Heart right ventricle (tissue), 16 donors: ENCODE measurements around the gene PLA2G7. TPM values are rescaled to one million over a fixed set of nuclear protein-coding genes. Genes with fewer than 3 reads are reported as not detected.

Experiments used
- ATAC-seq, 8 donors: fragments of 200-7000 bp; cut with Tn5 transposase; one replicate each; pipeline ENCODE4 v1.9.1; 2020; ENCODE audit warnings: mild to moderate bottlenecking in 8 of 8, moderate library complexity in 8 of 8, moderate number of reproducible peaks in 1 of 8
- DNase-seq, 2 donors: peaks; one replicate each; pipeline ENCODE4 v3.0.0-alpha.2; 2020
- H3K27ac ChIP-seq, 10 donors: fragments of 200-600 bp; sonication (generic) in 2 of 10; one replicate each; pipeline versions ENCODE4 v1.5.0 to v1.8.0; 2020 to 2022; ENCODE audit warnings: mild to moderate bottlenecking in 3 of 10
- H3K27me3 ChIP-seq, 7 donors: fragments of 200-600 bp; one replicate each; pipeline ENCODE4 v1.8.0; 2021 to 2022; ENCODE audit warnings: mild to moderate bottlenecking in 2 of 7
- H3K36me3 ChIP-seq, 9 donors: fragments of 200-600 bp; sonication (generic) in 1 of 9; one replicate each; pipeline versions ENCODE4 v1.5.0 to v1.8.0; 2020 to 2022; ENCODE audit warnings: mild to moderate bottlenecking in 2 of 9
- H3K4me1 ChIP-seq, 9 donors: fragments of 200-600 bp; sonication (generic) in 1 of 9; one replicate each; pipeline versions ENCODE4 v1.5.0 to v1.8.0; 2020 to 2022; ENCODE audit warnings: mild to moderate bottlenecking in 4 of 9
- H3K4me3 ChIP-seq, 10 donors: fragments of 200-600 bp; sonication (generic) in 2 of 10; one replicate each; pipeline versions ENCODE4 v1.5.0 to v1.8.0; 2020 to 2022; ENCODE audit warnings: mild to moderate bottlenecking in 7 of 10, moderate library complexity in 2 of 10
- H3K9me3 ChIP-seq, 11 donors: fragments of 200-600 bp in 10 of 11; sonication (generic) in 2 of 11; one replicate each; pipeline versions ENCODE4 v1.5.0 to v1.8.0; 2013 to 2022; ENCODE audit warnings: mild to moderate bottlenecking in 2 of 11, control low read depth in 1 of 11, moderate library complexity in 1 of 11
- CTCF ChIP-seq, 9 donors: fragments of 200-600 bp; sonication (generic) in 2 of 9; IDR thresholded peaks; one replicate each; pipeline versions ENCODE4 v1.5.0 to v1.8.0; 2021 to 2022; ENCODE audit warnings: antibody characterized with exemption in 9 of 9, mild to moderate bottlenecking in 5 of 9, moderate library complexity in 1 of 9
- whole genome bisulfite sequencing, 2 donors: extraction: QIAGEN DNeasy Blood & Tissue Kit; methylation state at CpG; one replicate each; pipeline ENCODE4 v1.1.7; 2013; ENCODE audit warnings: inconsistent platforms in 1 of 2; 5-methylcytosine and 5-hydroxymethylcytosine counted together
- intact Hi-C, 10 donors: fragments of 100-400 bp; cut with DNase I; formaldehyde crosslinking; loops; one replicate each; pipeline versions ENCODE4 v1.11.1 to v1.14.2; 2022
- polyA plus RNA-seq, 2 donors: library from polyadenylated mRNA; stranded (reverse); fragments of 200-250 nt; gene quantifications; one replicate each; pipeline ENCODE4 v1.2.3, GENCODE V29; 2013
- total RNA-seq, 10 donors: library from RNA; stranded (reverse); fragmentation: NEBNext Ultra II Directional in 3 of 10; extraction: Animal tissue kit (Norgen Biotek cat#: 25700) in 3 of 10; gene quantifications; one replicate each; pipeline versions ENCODE4 v1.2.1 to v1.2.4, GENCODE V29; 2021 to 2023
- donor health status: Arrhythmogenic right ventricular cardiomyopathy.
- donor health status: ischemic (EF 13 %, LVEDD 7.1; RV severe dilation, severe dysfunction).
- donor health status: healthy with polysubstance abuse.
- donor health status: DM: no; HTN: yes; CAD: no.
- donor health status: DM: no; HTN: no; CAD: no.
- donor health status: ischemic (EF 25% LVEDD 6.9; RV normal size, moderate dysfunction).
- donor health status: ischemic (EF 25% LVEDD 5.7; RV mildly dilated, moderate dysfunction).
- donor health status: healthy.
- donor health status: DM: yes; HTN: yes; CAD: no.
- donor health status: Ischemic cardiomyopathy.
- donor health status: ischemic (EF 35%, LVEDD 5.7; RV mildly dilated, moderate dysfunction).
- donor health status: nonischemic (EF 11% LVEDD 7.7; RV severe dilation, severe dysfunction).
- donor health status: DM: yes; HTN: yes; CAD: no.
- donor health status: PGD.
- donor health status: ischemic (EF 29% LVEDD 5.4; RV normal size, mild dysfunction).
- donor health status: nonischemic (EF 23%, LVEDD 6.1; RV moderate dilation, normal function).

Gene PLA2G7
- total and polyA plus RNA-seq, 12 donors: 0.12 to 4.0 (median 0.24) TPM; not detected in 6

GRCh38 chr6:46755865-46756264 lies 20.7 kb upstream of the PLA2G7 start:
- intact Hi-C loops: no loop called here

DNA sequence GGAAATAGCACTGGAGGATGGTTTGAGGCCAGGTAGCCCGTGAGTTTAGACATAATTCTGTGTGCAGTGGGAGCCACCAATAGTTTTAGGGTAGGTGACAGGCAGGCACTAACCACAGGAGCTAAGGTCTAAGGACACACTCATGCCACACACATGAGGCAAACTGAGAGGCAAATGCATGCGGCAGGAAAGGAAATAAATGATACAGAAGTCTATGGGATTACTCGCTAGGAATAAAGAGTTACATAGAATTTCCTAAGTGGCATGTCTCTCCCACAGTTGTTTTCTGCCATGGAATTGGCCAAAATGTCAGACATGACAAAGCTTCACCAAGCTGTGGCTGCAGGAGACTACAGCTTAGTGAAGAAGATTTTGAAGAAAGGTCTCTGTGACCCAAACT lies 16.5 kb upstream of the PLA2G7 start:
- H3K27me3 ChIP-seq: no peaks in the 10 kb centered on the region
- no peak for ATAC-seq
- WGBS, 2 donors: 75 to 87% methylated on average over 3 of the region's 3 CpGs
- H3K4me3 ChIP-seq: no peak overlapping the region
- no peak for DNase-seq
- TF ChIP-seq CTCF (IDR thresholded peaks at IDR 0.05): no peak
- peaks cover 0 to 3% (median 2%) of the 10 kb centered on the region in 9 donors for H3K4me1 ChIP-seq
- H3K9me3 ChIP-seq: no peaks in the 10 kb centered on the region
- H3K27ac ChIP-seq: no peak overlapping the region
- intact Hi-C loops: no loop called here
- no peaks in the 10 kb centered on the region for H3K36me3 ChIP-seq

More at GRCh38 chr6:46755865-46756264, 20.7 kb upstream of the PLA2G7 start:
- ATAC-seq: no peak
- WGBS, 2 donors: 59% methylated on average over 1 of the region's 1 CpG
- H3K27ac ChIP-seq: no peak overlapping the region
- peaks cover 0 to 12% (median 9%) of the 10 kb centered on the region in 9 donors for H3K4me1 ChIP-seq
- H3K9me3 ChIP-seq: no peaks in the 10 kb centered on the region
- H3K4me3 ChIP-seq: no peak overlapping the region
- no peak for DNase-seq
- H3K27me3 ChIP-seq: peaks cover 0 to 3% (median 0%) of the 10 kb centered on the region in 7 donors
- H3K36me3 ChIP-seq: no peaks in the 10 kb centered on the region
- TF ChIP-seq CTCF (IDR thresholded peaks at IDR 0.05): no peak

DNA sequence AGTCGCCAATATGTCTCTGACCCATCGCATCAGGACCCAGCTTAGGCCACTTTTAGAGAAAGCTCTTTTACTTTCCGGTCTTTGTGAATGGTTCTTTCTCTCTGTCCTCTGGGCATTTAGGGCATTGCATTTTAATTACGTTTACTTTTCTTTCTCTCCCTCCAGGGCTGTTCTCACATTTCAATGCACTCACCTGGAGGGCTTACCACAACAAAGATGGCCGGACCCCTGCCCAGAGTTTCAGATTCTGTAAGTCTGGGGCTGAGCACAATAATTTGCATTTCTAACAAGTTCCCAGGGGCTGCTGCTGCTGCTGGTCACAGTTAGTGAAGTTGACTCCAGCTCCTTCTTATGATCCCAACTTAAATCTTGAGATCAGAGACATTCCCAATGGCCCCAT lies 14.6 kb upstream of the PLA2G7 start:
- H3K27ac ChIP-seq: no peak overlapping the region
- no peaks in the 10 kb centered on the region for H3K36me3 ChIP-seq
- H3K27me3 ChIP-seq: peaks cover 0 to 4% (median 0%) of the 10 kb centered on the region in 7 donors
- H3K4me1 ChIP-seq: no peaks in the 10 kb centered on the region
- DNase-seq (no peak), ATAC-seq (no peak)
- WGBS, 2 donors: 77 to 79% methylated on average over 5 of the region's 5 CpGs
- no peaks in the 10 kb centered on the region for H3K9me3 ChIP-seq
- TF ChIP-seq CTCF (IDR thresholded peaks at IDR 0.05): no peak
- intact Hi-C loops: loop anchor here in 1 of 10 donors (10.0 kb wide), 1 partner anchor 65 kb away; the partner anchor contains the start of gene TDRD6
- H3K4me3 ChIP-seq: no peak overlapping the region

GRCh38 chr6:46748940-46749503 lies 13.8 kb upstream of the PLA2G7 start:
- Histone ChIP-seq H3K4me1 (no peaks in the 10 kb centered on the region), H3K36me3 (no peaks in the 10 kb centered on the region), H3K27ac (no peak overlapping the region), H3K4me3 (no peak overlapping the region), H3K9me3 (no peaks in the 10 kb centered on the region), H3K27me3 (peaks cover 0 to 5% (median 0%) of the 10 kb centered on the region in 7 donors)
- 91 to 95% methylated on average over 5 of the region's 5 CpGs for WGBS, 2 donors
- DNase-seq: no peak
- TF ChIP-seq CTCF (IDR thresholded peaks at IDR 0.05): no peak
- ATAC-seq: no peak
- intact Hi-C loops: loop anchor here in 1 of 10 donors (10.0 kb wide), 1 partner anchor 64 kb away; the partner anchor contains the start of gene TDRD6
